ENCODE data around the gene CTNNA3. TPM values are rescaled to one million over a fixed set of nuclear protein-coding genes. Genes with fewer than 3 reads are reported as not detected.

The CTNNA3 gene
- total and polyA plus RNA-seq, 2 of the 4 experiments (the other 2 are of a cell fraction): 0.19 to 0.90 TPM

DNA sequence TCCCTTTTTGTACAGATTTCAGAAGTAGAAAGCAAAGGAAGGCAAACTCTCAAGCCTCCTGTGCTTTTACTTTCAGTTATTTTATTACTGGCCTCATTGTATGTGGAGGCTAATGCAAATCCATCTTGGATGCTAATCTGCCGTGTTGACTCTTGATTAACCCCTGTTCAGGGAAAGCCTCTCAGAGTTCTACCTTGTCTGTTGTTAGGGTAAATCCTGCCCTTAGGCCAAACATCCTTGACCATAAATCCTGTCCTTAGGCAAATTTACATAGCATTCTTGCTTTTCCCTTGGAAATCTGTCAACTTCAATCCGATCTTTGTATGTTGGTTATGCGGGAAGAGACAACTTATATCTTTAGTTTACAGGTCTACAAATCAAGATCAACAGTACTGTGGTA is 1480.1 kb downstream of the CTNNA3 start:
- H2BK120ac ChIP-seq (ENCODE audit: low read depth, low read length): no peak overlapping the region
- WGBS, 2 experiments (ENCODE audit: extremely low coverage in 2 of 2, insufficient read length in 1 of 2): no CpG with 5 or more reads among the region's 3 CpGs
- TF ChIP-seq POLR2A (IDR thresholded peaks at IDR 0.05; ENCODE audit: low read depth, low read length) (no peak), MAFK (IDR thresholded peaks at IDR 0.05; ENCODE audit: low read depth, low read length) (no peak), CHD1 (IDR thresholded peaks at IDR 0.05; ENCODE audit: low read depth, low read length) (no peak), CEBPB (IDR thresholded peaks at IDR 0.05; ENCODE audit: low read depth, low read length) (no peak), RFX5 (IDR thresholded peaks at IDR 0.05; ENCODE audit: low read depth, low read length) (no peak), RAD21 (IDR thresholded peaks at IDR 0.05; ENCODE audit: low read length) (no peak), BHLHE40 (IDR thresholded peaks at IDR 0.05; ENCODE audit: low read depth, low read length) (no peak), SMC3 (IDR thresholded peaks at IDR 0.05; ENCODE audit: low read depth, low read length) (no peak), RCOR1 (IDR thresholded peaks at IDR 0.05; ENCODE audit: insufficient replicate concordance, low read length) (no peak), NFE2L2 (IDR thresholded peaks at IDR 0.05; ENCODE audit: low read depth, low read length) (no peak), MAZ (IDR thresholded peaks at IDR 0.05; ENCODE audit: borderline replicate concordance, low read depth, low read length) (no peak), MXI1 (IDR thresholded peaks at IDR 0.05; ENCODE audit: borderline replicate concordance, low read depth, low read length) (no peak), FOS (IDR thresholded peaks at IDR 0.05; ENCODE audit: low read depth, low read length) (no peak)
- TF ChIP-seq, protein P1, sequence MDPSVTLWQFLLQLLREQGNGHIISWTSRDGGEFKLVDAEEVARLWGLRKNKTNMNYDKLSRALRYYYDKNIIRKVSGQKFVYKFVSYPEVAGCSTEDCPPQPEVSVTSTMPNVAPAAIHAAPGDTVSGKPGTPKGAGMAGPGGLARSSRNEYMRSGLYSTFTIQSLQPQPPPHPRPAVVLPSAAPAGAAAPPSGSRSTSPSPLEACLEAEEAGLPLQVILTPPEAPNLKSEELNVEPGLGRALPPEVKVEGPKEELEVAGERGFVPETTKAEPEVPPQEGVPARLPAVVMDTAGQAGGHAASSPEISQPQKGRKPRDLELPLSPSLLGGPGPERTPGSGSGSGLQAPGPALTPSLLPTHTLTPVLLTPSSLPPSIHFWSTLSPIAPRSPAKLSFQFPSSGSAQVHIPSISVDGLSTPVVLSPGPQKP (IDR thresholded peaks at IDR 0.05; ENCODE audit: borderline replicate concordance, low read depth, low read length): no peak
- TF ChIP-seq, protein P2, sequence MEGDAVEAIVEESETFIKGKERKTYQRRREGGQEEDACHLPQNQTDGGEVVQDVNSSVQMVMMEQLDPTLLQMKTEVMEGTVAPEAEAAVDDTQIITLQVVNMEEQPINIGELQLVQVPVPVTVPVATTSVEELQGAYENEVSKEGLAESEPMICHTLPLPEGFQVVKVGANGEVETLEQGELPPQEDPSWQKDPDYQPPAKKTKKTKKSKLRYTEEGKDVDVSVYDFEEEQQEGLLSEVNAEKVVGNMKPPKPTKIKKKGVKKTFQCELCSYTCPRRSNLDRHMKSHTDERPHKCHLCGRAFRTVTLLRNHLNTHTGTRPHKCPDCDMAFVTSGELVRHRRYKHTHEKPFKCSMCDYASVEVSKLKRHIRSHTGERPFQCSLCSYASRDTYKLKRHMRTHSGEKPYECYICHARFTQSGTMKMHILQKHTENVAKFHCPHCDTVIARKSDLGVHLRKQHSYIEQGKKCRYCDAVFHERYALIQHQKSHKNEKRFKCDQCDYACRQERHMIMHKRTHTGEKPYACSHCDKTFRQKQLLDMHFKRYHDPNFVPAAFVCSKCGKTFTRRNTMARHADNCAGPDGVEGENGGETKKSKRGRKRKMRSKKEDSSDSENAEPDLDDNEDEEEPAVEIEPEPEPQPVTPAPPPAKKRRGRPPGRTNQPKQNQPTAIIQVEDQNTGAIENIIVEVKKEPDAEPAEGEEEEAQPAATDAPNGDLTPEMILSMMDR (conservative IDR thresholded peaks at IDR 0.05; ENCODE audit: low read depth, low read length): no peak
- TF ChIP-seq, protein P3, sequence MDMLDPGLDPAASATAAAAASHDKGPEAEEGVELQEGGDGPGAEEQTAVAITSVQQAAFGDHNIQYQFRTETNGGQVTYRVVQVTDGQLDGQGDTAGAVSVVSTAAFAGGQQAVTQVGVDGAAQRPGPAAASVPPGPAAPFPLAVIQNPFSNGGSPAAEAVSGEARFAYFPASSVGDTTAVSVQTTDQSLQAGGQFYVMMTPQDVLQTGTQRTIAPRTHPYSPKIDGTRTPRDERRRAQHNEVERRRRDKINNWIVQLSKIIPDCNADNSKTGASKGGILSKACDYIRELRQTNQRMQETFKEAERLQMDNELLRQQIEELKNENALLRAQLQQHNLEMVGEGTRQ (IDR thresholded peaks at IDR 0.05; ENCODE audit: low read depth, low read length): no peak
- no peak overlapping the region for H3K4me3 ChIP-seq (ENCODE audit: insufficient read depth, low read depth, low read length)
- H3K27me3 ChIP-seq (ENCODE audit: control insufficient read depth, insufficient read depth, low read length): no peaks in the 10 kb centered on the region
- H4K8ac ChIP-seq (ENCODE audit: low read depth in 2 of 2, low read length in 2 of 2): no peak overlapping the region
- POLR2A ChIA-PET (ENCODE audit: unreplicated experiment): no interaction called here
- ATAC-seq (ENCODE audit: low read depth) (no peak), DNase-seq (no peak)
- H2BK20ac ChIP-seq (ENCODE audit: low read depth, low read length): no peak overlapping the region
- H3K79me1 ChIP-seq (ENCODE audit: low read depth in 1 of 2, low read length in 2 of 2): no peaks in the 10 kb centered on the region
- dilution Hi-C loops (cut with HindIII; ENCODE audit: low sequenced_read_pairs, unreplicated experiment): no loop called here
- no peaks in the 10 kb centered on the region for H4K20me1 ChIP-seq (ENCODE audit: insufficient read depth, low read length)
- CTCF ChIA-PET: no interaction called here
- H2BK15ac ChIP-seq (ENCODE audit: low read depth, low read length): no peak overlapping the region
- no peak overlapping the region for H3K56ac ChIP-seq (ENCODE audit: extremely low read depth, insufficient read depth, low read length)
- H3K14ac ChIP-seq (replicated peaks; ENCODE audit: low read depth, low read length): no peak overlapping the region
- H3K9me1 ChIP-seq (ENCODE audit: insufficient read depth, low read length): no peaks in the 10 kb centered on the region
- no peaks in the 10 kb centered on the region for H3K36me3 ChIP-seq (ENCODE audit: control insufficient read depth, insufficient read depth, low read length)
- no peak overlapping the region for H2AK5ac ChIP-seq (ENCODE audit: low read depth, low read length)
- H3K23ac ChIP-seq (ENCODE audit: low read depth, low read length): no peak overlapping the region
- H3K9me3 ChIP-seq (ENCODE audit: control insufficient read depth, insufficient read depth, low read length): no peaks in the 10 kb centered on the region
- no peak overlapping the region for H3K4me2 ChIP-seq (ENCODE audit: low read depth, low read length)
- no peak overlapping the region for H2AK9ac ChIP-seq (replicated peaks; ENCODE audit: low read depth, low read length, poor library complexity)
- no peak overlapping the region for H3K9ac ChIP-seq (ENCODE audit: low read depth, low read length)
- H4K91ac ChIP-seq (ENCODE audit: insufficient read depth, low read depth, low read length): no peak overlapping the region
- in situ Hi-C loops (cut with MboI; ENCODE audit: low sequenced_read_pairs): no loop called here
- no peak overlapping the region for H2AFZ ChIP-seq (replicated peaks; ENCODE audit: low read length, poor library complexity)
- H4K5ac ChIP-seq (ENCODE audit: low read depth, low read length): no peak overlapping the region
- BruUV-seq (replicated peaks): no TSS peak
- H3K4me1 ChIP-seq (ENCODE audit: control insufficient read depth, insufficient read depth, low read length): no peaks in the 10 kb centered on the region
- no peak overlapping the region for H3K4ac ChIP-seq (ENCODE audit: low read depth, low read length)
- intact Hi-C loops (cut with micrococcal nuclease): no loop called here
- H2BK5ac ChIP-seq (ENCODE audit: low read depth, low read length, poor library complexity, severe bottlenecking): no peak overlapping the region
- H3K18ac ChIP-seq (ENCODE audit: low read depth, low read length): no peak overlapping the region
- H3K27ac ChIP-seq (ENCODE audit: insufficient read depth, low read length): no peak overlapping the region
